HCT116 (cell line): Measurements from ENCODE around the gene C1QBP. TPM values are rescaled to one million over a fixed set of nuclear protein-coding genes. Genes with fewer than 3 reads are reported as not detected.

Experiments
- ATAC-seq: fragments of 200-7000 bp; cut with Tn5 transposase; 2 replicates; pipeline ENCODE4 v1.9.1; 2020; ENCODE audit warnings: mild to moderate bottlenecking, moderate library complexity
- BruUV-seq: library from RNA; stranded (reverse); fragments of 400-500 nt; replicated peaks from 2 replicates; lab custom pipeline; 2021; lab: Mats Ljungman, UMichigan
- CTCF ChIA-PET: fragments of 300-600 bp; sonication (Branson Sonifier 250); formaldehyde crosslinking; loops from one replicate; lab custom pipeline; 2021; ENCODE audit warnings: antibody characterized with exemption; lab: Charles Lee
- POLR2A ChIA-PET: fragments of 300-600, 350-600 bp; sonication (Branson Sonifier 250); formaldehyde crosslinking; loops from one replicate; lab custom pipeline; 2021; ENCODE audit warnings: antibody characterized with exemption; lab: Charles Lee
- RAD21 ChIA-PET, 2 experiments: fragments of 300-600 bp; sonication (Branson Sonifier 250); formaldehyde crosslinking; loops; one replicate each; lab custom pipeline; 2023; ENCODE audit warnings: low total read pairs in 2 of 2; ENCODE audit not compliant: uncharacterized antibody in 2 of 2, unreplicated experiment in 2 of 2, low non-redundant PET in 1 of 2; lab: Charles Lee
- DNase-seq: peaks from one replicate; pipeline ENCODE4 v3.0.0-alpha.2; 2010; ENCODE audit warnings: low read depth, low spot score
- H2AFZ ChIP-seq: fragments of 200-600 bp; shearing (Covaris generic), sonication (generic); 2 replicates; pipeline ENCODE4 v1.6.1; 2017; ENCODE audit warnings: low read depth, mixed run types, mixed read lengths, antibody characterized with exemption, low read length; ENCODE audit not compliant: poor library complexity, severe bottlenecking
- H3K27ac ChIP-seq: 2 replicates; pipeline ENCODE4 v1.5.1; 2012; ENCODE audit warnings: low read depth, low read length
- H3K27me3 ChIP-seq: fragments of 200-600 bp; sonication (generic); 2 replicates; pipeline ENCODE4 v1.6.1; 2016; ENCODE audit warnings: mixed run types, low read length, mixed read lengths; ENCODE audit not compliant: insufficient read depth
- H3K36me3 ChIP-seq, 2 experiments: fragments of 200-500 bp in 1 of 2; fragments of 200-600 bp in 1 of 2; sonication (Bioruptor generic) in 1 of 2; sonication (generic) in 1 of 2; 2 replicates each; pipeline versions ENCODE4 v1.5.1 to v1.6.1; 2014 to 2016; ENCODE audit warnings: low read length in 2 of 2, inconsistent platforms in 1 of 2, mixed read lengths in 1 of 2, mixed run types in 1 of 2; ENCODE audit not compliant: insufficient read depth in 2 of 2, control insufficient read depth in 1 of 2
- H3K4me1 ChIP-seq, 2 experiments: fragments of 200-600 bp in 1 of 2; sonication (generic) in 1 of 2; 2 replicates each; pipeline versions ENCODE4 v1.5.1 to v1.6.1; 2012 to 2017; ENCODE audit warnings: low read length in 2 of 2, inconsistent platforms in 1 of 2, mild to moderate bottlenecking in 1 of 2, mixed read lengths in 1 of 2, mixed run types in 1 of 2, moderate library complexity in 1 of 2; ENCODE audit not compliant: insufficient read depth in 2 of 2, control insufficient read depth in 1 of 2
- H3K4me2 ChIP-seq: fragments of 200-600 bp; sonication (generic); 2 replicates; pipeline ENCODE4 v1.6.1; 2017; ENCODE audit warnings: mixed run types, low read length, mixed read lengths
- H3K4me3 ChIP-seq, 2 experiments: fragments of 200-600 bp in 1 of 2; sonication (generic) in 1 of 2; replicated peaks in 1 of 2; 2 replicates each; pipeline ENCODE4 v1.5.1; 2011 to 2016; ENCODE audit warnings: low read length in 2 of 2, control low read depth in 1 of 2, low read depth in 1 of 2, mild to moderate bottlenecking in 1 of 2, mixed read lengths in 1 of 2, mixed run types in 1 of 2
- H3K79me2 ChIP-seq: fragments of 200-600 bp; sonication (generic); 2 replicates; pipeline ENCODE4 v1.6.1; 2017; ENCODE audit warnings: mild to moderate bottlenecking, mixed run types, low read length, moderate library complexity, mixed read lengths; ENCODE audit not compliant: insufficient read depth
- H3K9ac ChIP-seq: fragments of 200-600 bp; sonication (generic); 2 replicates; pipeline ENCODE4 v1.6.1; 2016; ENCODE audit warnings: low read length, mixed read lengths
- H3K9me2 ChIP-seq: fragments of 200-600 bp; sonication (generic), shearing (Covaris generic); 2 replicates; pipeline ENCODE4 v1.6.1; 2017; ENCODE audit warnings: mixed run types, mild to moderate bottlenecking, moderate library complexity; ENCODE audit not compliant: insufficient read depth
- H3K9me3 ChIP-seq, 2 experiments: fragments of 200-500 bp in 1 of 2; fragments of 200-600 bp in 1 of 2; sonication (Bioruptor generic) in 1 of 2; sonication (generic) in 1 of 2; 2 replicates each; pipeline ENCODE4 v1.6.1; 2014 to 2017; ENCODE audit warnings: low read length in 2 of 2, mixed read lengths in 2 of 2, inconsistent platforms in 1 of 2, low read depth in 1 of 2, mild to moderate bottlenecking in 1 of 2, mixed run types in 1 of 2, moderate library complexity in 1 of 2; ENCODE audit not compliant: control insufficient read depth in 1 of 2, insufficient read depth in 1 of 2
- H4K20me1 ChIP-seq: fragments of 200-600 bp; sonication (generic), shearing (Covaris generic); 2 replicates; pipeline ENCODE4 v1.6.1; 2017; ENCODE audit warnings: mixed run types, mild to moderate bottlenecking, moderate library complexity; ENCODE audit not compliant: insufficient read depth
- ELF1 ChIP-seq: IDR thresholded peaks from 2 replicates; pipeline ENCODE4 v1.6.1; 2012; ENCODE audit warnings: low read depth, borderline replicate concordance
- EZH2 ChIP-seq: fragments of 200-600 bp; sonication (generic); IDR thresholded peaks from 2 replicates; pipeline ENCODE4 v1.6.1; 2017; ENCODE audit warnings: antibody characterized with exemption, mixed run types
- EZH2phosphoT487 ChIP-seq: fragments of 200-600 bp; IDR thresholded peaks from 2 replicates; pipeline ENCODE4 v1.6.1; 2018; ENCODE audit warnings: antibody characterized with exemption, borderline replicate concordance
- FOSL1 ChIP-seq: IDR thresholded peaks from 2 replicates; pipeline ENCODE4 v1.6.1; 2012; ENCODE audit warnings: low read depth
- MAX ChIP-seq: IDR thresholded peaks from 2 replicates; pipeline ENCODE4 v1.6.1; 2012
- SP1 ChIP-seq: IDR thresholded peaks from 2 replicates; pipeline ENCODE4 v1.6.1; 2012; ENCODE audit warnings: low read depth
- TCF7L2 ChIP-seq: IDR thresholded peaks from 2 replicates; pipeline ENCODE4 v1.7.0; 2011; ENCODE audit warnings: borderline replicate concordance, inconsistent platforms; ENCODE audit not compliant: insufficient read depth, insufficient read length; ENCODE audit errors: extremely low read depth
- ZFX ChIP-seq: fragments of 450-650 bp; IDR thresholded peaks from 2 replicates; pipeline ENCODE4 v1.6.1; 2017
- intact Hi-C: fragments of 100-400 bp; cut with micrococcal nuclease; formaldehyde crosslinking; loops from 2 replicates; pipeline ENCODE4 v1.10.0; 2022
- total RNA-seq: library from RNA; stranded (reverse); gene quantifications from one replicate; pipeline ENCODE4 v1.2.1, GENCODE V29; 2021; ENCODE audit not compliant: unreplicated experiment

Gene C1QBP
- total RNA-seq, 1 experiment from 2014 or later, result 524 TPM

- TF ChIP-seq TCF7L2 (no peak), MAX (no peak)
- TF ChIP-seq, all 23 proteins: peak for 0
- no peak for DNase-seq
- Histone ChIP-seq H3K4me3 (no peak overlapping the region), H3K4me2 (no peak overlapping the region), H3K36me3 (peaks cover 47 to 54% of the 10 kb centered on the region in 2 experiments; a peak in 3 of 4 replicates), H3K9me3 (no peaks in the 10 kb centered on the region), H3K4me1 (peaks cover 7 to 8% of the 10 kb centered on the region in 2 experiments), H4K20me1 (no peaks in the 10 kb centered on the region), H3K9ac (no peak overlapping the region), H3K27ac (no peak overlapping the region), H3K27me3 (no peaks in the 10 kb centered on the region), H2AFZ (no peak overlapping the region), H3K9me2 (no peaks in the 10 kb centered on the region), H3K79me2 (peaks cover 63% of the 10 kb centered on the region)
- intact Hi-C loops, result no loop called here
- no TSS peak for BruUV-seq
- CTCF ChIA-PET, result no interaction called here
- POLR2A ChIA-PET, result no interaction called here
- RAD21 ChIA-PET, result no interaction called here
- no peak for ATAC-seq
Measured at GRCh38 chr17:5480962-5481361, 42.0 kb upstream of the C1QBP start.

GRCh38 chr17:5478992-5479391 is 40.0 kb upstream of the C1QBP start:
- Histone ChIP-seq H3K27me3 (no peaks in the 10 kb centered on the region), H3K9me3 (no peaks in the 10 kb centered on the region), H2AFZ (no peak overlapping the region), H3K9me2 (no peaks in the 10 kb centered on the region), H3K4me1 (no peaks in the 10 kb centered on the region), H3K27ac (no peak overlapping the region), H3K79me2 (peaks cover 50% of the 10 kb centered on the region), H3K4me3 (no peak overlapping the region), H3K9ac (no peak overlapping the region), H3K36me3 (peaks cover 48 to 68% of the 10 kb centered on the region in 2 experiments), H3K4me2 (no peak overlapping the region), H4K20me1 (no peaks in the 10 kb centered on the region)
- DNase-seq, result no peak
- ChIA-PET CTCF (no interaction called here), POLR2A (no interaction called here), RAD21 (no interaction called here)
- ATAC-seq, result no peak
- BruUV-seq, result no TSS peak
- intact Hi-C loops, result no loop called here
- no peak for TF ChIP-seq ELF1
- TF ChIP-seq EZH2, result no peak
- no peak for TF ChIP-seq MAX
- TF ChIP-seq ZFX, result no peak
- no peak for TF ChIP-seq EZH2phosphoT487
- TF ChIP-seq SP1, result no peak
- TF ChIP-seq FOSL1, result no peak
